GM19438 (cell line): Measurements from ENCODE around the gene SHF.
A peak's percentile ranks its signal among the peaks of the same experiment; 100 is the strongest.

Experiments used
- ATAC-seq: cut with Tn5 transposase; IDR thresholded peaks from one replicate; pipeline ENCODE4 v1.9.1; 2021; ENCODE audit warnings: low read depth; ENCODE audit not compliant: unreplicated experiment

Gene SHF

GRCh38 chr15:45200001-45200798 is 12.4 kb upstream of the SHF start:
- peak; percentile 44 for ATAC-seq

- ATAC-seq = no peak
These were observed 11.5 kb upstream of the SHF start for GRCh38 chr15:45199136-45199810.

- ATAC-seq = peak; percentile 57
These were observed 10.8 kb upstream of the SHF start for GRCh38 chr15:45198337-45199135.

GRCh38 chr15:45197512-45197911 is 9.7 kb upstream of the SHF start:
- ATAC-seq = no peak

- ATAC-seq = peak; percentile 18
These were observed 230 bp downstream of the SHF start for GRCh38 chr15:45187578-45187893.

- ATAC-seq = no peak
These were observed 792 bp downstream of the SHF start for GRCh38 chr15:45186771-45187577.

- ATAC-seq = no peak
These were observed 1.6 kb downstream of the SHF start for GRCh38 chr15:45185903-45186770.

GRCh38 chr15:45185069-45185779 is 2.5 kb downstream of the SHF start:
- ATAC-seq = no peak

- no peak for ATAC-seq
These were observed 3.2 kb downstream of the SHF start for GRCh38 chr15:45184562-45185041.

GRCh38 chr15:45183511-45183910 is 4.3 kb downstream of the SHF start:
- ATAC-seq = no peak

- ATAC-seq = no peak
These were observed 4.8 kb downstream of the SHF start for GRCh38 chr15:45182996-45183395.

GRCh38 chr15:45181491-45182285 is 6.1 kb downstream of the SHF start:
- ATAC-seq = no peak

- no peak for ATAC-seq
These were observed 6.9 kb downstream of the SHF start for GRCh38 chr15:45180648-45181436.

GRCh38 chr15:45180201-45180600 is 7.6 kb downstream of the SHF start:
- no peak for ATAC-seq

GRCh38 chr15:45179221-45179985 is 8.4 kb downstream of the SHF start:
- no peak for ATAC-seq

- no peak for ATAC-seq
These were observed 10.5 kb downstream of the SHF start for GRCh38 chr15:45177285-45177684.

- ATAC-seq = no peak
These were observed 13.2 kb downstream of the SHF start for GRCh38 chr15:45174577-45174976.
